HFFc6 (cell line): Measurements from ENCODE around the gene RBM42. TPM values are rescaled to one million over a fixed set of nuclear protein-coding genes. Genes with fewer than 3 reads are reported as not detected.
A peak's percentile ranks its signal among the peaks of the same experiment; 100 is the strongest.

Source experiments
- DNase-seq: peaks from one replicate; pipeline ENCODE4 v3.0.0-alpha.2; 2018
- H3K27ac Mint-ChIP-seq: 2 replicates; pipeline ENCODE4 v1.8.0; 2020; ENCODE audit warnings: mild to moderate bottlenecking, mixed read lengths
- H3K27me3 Mint-ChIP-seq: 2 replicates; pipeline ENCODE4 v1.8.0; 2021; ENCODE audit warnings: mild to moderate bottlenecking, moderate library complexity, mixed read lengths; ENCODE audit not compliant: insufficient read depth
- H3K36me3 Mint-ChIP-seq: 2 replicates; pipeline ENCODE4 v1.8.0; 2021; ENCODE audit warnings: low read depth, mixed read lengths
- H3K4me1 Mint-ChIP-seq: 2 replicates; pipeline ENCODE4 v1.8.0; 2020; ENCODE audit warnings: low read depth, mixed read lengths
- H3K4me3 Mint-ChIP-seq: 2 replicates; pipeline ENCODE4 v1.8.0; 2020; ENCODE audit warnings: mild to moderate bottlenecking, moderate library complexity, mixed read lengths
- H3K9me3 Mint-ChIP-seq: 2 replicates; pipeline ENCODE4 v1.8.0; 2020; ENCODE audit warnings: mild to moderate bottlenecking, mixed read lengths
- total RNA-seq, 6 experiments: library from RNA; stranded (reverse); fragmentation: NEBNext Ultra II Directional; extraction: Animal tissue kit (Norgen Biotek cat#: 25700); gene quantifications; 2 replicates in 1 of 6; 3 replicates in 5 of 6; pipeline ENCODE4 v1.2.3, GENCODE V29; 2021
- TF ChIP-seq, protein P1 (sequence below): fragments of 200-600 bp; sonication (generic); IDR thresholded peaks from 2 replicates; pipeline ENCODE4 v1.5.0; 2021; ENCODE audit warnings: antibody characterized with exemption, mild to moderate bottlenecking

The RBM42 gene
- total RNA-seq, 6 experiments from 2014 or later: 110 to 129 (median 120) TPM

DNA sequence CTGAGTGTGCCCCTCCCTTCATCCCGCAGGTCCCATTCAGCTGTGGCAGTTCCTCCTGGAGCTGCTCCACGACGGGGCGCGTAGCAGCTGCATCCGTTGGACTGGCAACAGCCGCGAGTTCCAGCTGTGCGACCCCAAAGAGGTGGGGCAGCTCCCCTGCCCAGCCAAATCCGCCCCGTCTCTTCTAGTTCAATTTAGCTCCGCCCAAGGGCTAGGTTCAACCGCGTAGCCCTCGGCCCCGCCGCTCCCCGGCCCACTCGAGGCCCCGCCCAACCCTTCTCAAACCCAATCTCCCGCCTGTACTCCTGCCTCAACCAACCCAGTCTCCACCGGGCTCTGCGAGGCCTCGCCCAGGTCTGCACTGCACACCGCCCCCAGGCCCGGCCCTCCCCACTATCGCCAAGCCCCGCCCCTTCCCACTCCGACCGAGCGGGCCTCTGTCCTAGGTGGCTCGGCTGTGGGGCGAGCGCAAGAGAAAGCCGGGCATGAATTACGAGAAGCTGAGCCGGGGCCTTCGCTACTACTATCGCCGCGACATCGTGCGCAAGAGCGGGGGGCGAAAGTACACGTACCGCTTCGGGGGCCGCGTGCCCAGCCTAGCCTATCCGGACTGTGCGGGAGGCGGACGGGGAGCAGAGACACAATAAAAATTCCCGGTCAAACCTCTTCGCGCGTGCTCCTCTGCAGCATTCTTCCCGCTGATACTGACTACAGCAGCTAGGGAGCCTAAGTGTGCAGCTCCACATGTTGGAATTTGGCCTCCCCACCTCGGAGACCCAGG lies 15.6 kb downstream of the RBM42 start:
- peak overlapping the region; percentile 79 for H3K4me3 Mint-ChIP-seq

DNA sequence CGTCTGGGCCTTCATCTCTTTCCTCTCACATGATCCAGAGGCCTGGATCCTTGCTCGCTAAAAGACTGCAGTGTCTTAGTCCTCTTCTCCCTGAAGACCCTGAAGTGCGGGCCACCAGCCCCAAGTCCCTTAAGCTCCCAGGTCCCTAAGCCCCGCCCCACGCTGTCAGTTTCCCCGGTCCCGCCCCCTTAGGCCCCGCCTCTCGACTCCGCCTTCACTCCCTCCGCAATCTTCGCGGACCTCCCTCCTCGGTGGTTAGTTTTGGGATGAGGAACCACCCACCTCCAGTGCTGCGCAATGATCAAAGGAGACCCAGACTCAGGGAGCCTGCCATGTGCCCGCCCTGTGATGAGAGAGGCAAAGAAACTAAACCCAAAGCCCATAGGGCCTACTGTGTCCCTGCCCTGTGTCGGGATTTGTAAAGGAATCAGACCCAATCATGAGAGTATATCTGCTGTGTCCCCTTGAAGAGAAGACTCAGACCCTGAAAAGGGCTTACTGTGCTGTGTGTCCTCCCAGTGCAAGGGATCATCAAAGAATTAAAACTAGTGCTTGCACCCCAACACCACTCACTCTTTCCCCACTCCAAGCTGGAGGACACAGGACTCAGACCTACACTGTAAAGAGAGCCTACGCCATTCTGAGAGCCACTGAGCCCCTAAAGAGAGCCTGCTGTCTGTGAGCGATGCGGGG lies 16.3 kb downstream of the RBM42 start:
- Mint-ChIP-seq H3K4me1 (peaks cover 38% of the 10 kb centered on the region), H3K9me3 (no peaks in the 10 kb centered on the region), H3K36me3 (peaks cover 10% of the 10 kb centered on the region), H3K4me3 (peak overlapping the region; percentile 79), H3K27ac (peak overlapping the region; percentile 86), H3K27me3 (no peaks in the 10 kb centered on the region)
- no peak for DNase-seq
- TF ChIP-seq, protein P1, sequence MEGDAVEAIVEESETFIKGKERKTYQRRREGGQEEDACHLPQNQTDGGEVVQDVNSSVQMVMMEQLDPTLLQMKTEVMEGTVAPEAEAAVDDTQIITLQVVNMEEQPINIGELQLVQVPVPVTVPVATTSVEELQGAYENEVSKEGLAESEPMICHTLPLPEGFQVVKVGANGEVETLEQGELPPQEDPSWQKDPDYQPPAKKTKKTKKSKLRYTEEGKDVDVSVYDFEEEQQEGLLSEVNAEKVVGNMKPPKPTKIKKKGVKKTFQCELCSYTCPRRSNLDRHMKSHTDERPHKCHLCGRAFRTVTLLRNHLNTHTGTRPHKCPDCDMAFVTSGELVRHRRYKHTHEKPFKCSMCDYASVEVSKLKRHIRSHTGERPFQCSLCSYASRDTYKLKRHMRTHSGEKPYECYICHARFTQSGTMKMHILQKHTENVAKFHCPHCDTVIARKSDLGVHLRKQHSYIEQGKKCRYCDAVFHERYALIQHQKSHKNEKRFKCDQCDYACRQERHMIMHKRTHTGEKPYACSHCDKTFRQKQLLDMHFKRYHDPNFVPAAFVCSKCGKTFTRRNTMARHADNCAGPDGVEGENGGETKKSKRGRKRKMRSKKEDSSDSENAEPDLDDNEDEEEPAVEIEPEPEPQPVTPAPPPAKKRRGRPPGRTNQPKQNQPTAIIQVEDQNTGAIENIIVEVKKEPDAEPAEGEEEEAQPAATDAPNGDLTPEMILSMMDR: no peak

More for the DNA sequence above, 15.6 kb downstream of the RBM42 start:
- Mint-ChIP-seq H3K27ac (peak overlapping the region; percentile 86), H3K27me3 (0 out of 2 replicates have a peak, but pooled peaks cover 3% of the 10 kb centered on the region), H3K9me3 (no peaks in the 10 kb centered on the region), H3K36me3 (peaks cover 10% of the 10 kb centered on the region), H3K4me1 (peaks cover 38% of the 10 kb centered on the region)
- TF ChIP-seq, protein P1: no peak
- peak; percentile 89 for DNase-seq

DNA sequence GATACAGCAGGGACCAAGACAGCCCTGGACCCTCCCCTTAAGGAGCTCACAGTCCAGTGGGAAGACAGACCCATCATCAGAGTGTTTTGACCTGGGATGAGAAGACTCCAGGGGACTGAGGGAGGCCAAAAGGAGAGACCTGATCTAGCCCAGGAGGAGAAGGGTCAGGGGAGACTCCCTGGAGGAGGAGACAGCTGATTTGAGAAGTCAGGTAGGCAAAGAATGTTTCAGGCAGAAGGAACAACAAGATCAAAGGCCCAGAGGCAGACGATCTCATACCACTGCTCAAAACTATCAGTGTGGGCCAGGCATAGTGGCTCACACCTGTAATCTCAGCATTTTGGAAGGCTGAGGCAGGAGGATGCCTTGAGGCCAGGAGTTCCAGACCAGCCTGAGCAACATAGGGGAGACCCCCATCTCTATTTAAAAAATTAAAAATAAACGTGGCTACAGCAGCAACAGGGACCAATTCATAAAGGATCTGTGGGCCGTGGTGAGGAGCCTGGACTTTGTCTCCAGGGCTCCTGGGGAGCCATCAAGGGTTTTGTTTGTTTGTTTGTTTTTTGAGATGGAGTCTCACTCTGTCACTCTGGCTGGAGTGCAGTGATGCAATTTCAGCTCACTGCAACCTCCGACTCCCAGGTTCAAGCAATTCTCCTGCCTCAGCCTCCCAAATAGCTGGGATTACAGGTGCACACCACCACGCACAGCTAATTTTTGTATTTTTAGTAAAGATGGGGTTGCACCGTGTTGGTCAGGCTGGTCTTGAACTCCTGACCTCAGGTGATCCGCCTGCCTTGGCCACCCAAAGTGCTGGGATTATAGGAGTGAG lies 17.1 kb downstream of the RBM42 start:
- Mint-ChIP-seq H3K9me3 (no peaks in the 10 kb centered on the region), H3K27ac (peak overlapping the region; percentile 86), H3K27me3 (no peaks in the 10 kb centered on the region), H3K36me3 (peaks cover 10% of the 10 kb centered on the region), H3K4me1 (peaks cover 38% of the 10 kb centered on the region), H3K4me3 (no peak overlapping the region)
- DNase-seq: no peak
- TF ChIP-seq, protein P1: no peak

DNA sequence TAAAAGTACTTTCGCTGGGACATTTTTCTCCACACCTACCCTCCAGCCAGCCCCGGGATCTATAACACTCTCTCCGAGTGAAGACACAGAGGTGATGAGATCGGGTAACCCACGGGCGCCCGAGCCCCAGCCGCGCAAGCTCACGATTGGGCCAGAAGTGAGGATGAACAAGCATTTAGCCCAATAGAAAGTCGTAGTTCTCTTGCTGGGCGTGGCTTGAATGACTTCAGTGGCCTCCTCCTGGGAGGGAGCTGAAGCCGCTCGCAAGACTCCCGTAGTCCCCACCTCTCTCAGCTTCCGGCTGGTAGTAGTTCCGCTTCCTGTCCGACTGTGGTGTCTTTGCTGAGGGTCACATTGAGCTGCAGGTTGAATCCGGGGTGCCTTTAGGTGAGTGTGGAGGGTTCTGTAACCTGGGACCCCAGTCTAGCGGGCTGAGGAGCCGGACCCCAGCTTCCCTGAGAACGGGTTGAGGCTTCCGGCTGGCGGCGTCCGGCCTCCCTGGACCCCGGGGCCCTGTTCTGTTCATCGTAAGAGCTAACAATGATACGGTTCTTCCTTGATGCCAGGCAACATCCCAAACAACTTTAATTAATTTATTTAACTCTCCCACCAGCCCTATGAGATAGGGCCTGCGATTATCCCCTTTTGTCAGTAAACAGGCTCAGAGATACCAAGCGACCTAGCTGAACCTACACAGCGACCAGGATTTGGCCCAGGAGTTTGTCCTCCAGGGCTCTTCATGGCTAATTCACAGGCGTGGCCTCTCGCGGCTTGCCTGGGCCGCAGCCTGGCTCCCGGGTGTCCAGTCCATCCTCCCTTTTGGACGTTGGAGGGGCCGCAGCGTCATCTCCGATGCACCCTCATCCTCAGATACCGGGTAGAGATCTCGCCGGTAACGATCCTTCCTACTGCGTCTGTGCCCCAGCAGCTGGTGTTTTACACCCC lies 19.5 kb downstream of the RBM42 start, which contains the start of gene COX6B1:
TSS of gene COX6B1 (plus strand) at position 307 of the 945 bp plus-strand sequence. CDS start 2,921 bp downstream, outside the sequence.
- H3K9me3 Mint-ChIP-seq: no peaks in the 10 kb centered on the region
- H3K27me3 Mint-ChIP-seq: no peaks in the 10 kb centered on the region
- peak within 1 kb of the TSS; percentile 96 for H3K27ac Mint-ChIP-seq
- H3K36me3 Mint-ChIP-seq: peaks cover 10% of the 10 kb centered on the region
- DNase-seq: peak; percentile 97
- H3K4me3 Mint-ChIP-seq: peak within 1 kb of the TSS; percentile 99
- H3K4me1 Mint-ChIP-seq: peaks cover 31% of the 10 kb centered on the region
- TF ChIP-seq, protein P1: no peak
